Activated naive CD4-positive, alpha-beta T cell treated with anti-CD3 and anti-CD28 coated beads for 36 hours (primary cell): Measurements from ENCODE around the gene RANBP3L. TPM values are rescaled to one million over a fixed set of nuclear protein-coding genes. Genes with fewer than 3 reads are reported as not detected.
A peak's percentile ranks its signal among the peaks of the same experiment; 100 is the strongest.

ENCODE experiments used
- CTCF ChIA-PET: fragments of 350-600 bp; sonication (Branson Sonifier 250); formaldehyde crosslinking; loops from one replicate; lab custom pipeline; 2021; ENCODE audit warnings: antibody characterized with exemption; lab: Charles Lee
- DNase-seq: peaks from one replicate; pipeline ENCODE4 v3.0.0-alpha.2; 2020
- H3K27ac Mint-ChIP-seq: one replicate; pipeline ENCODE4 v1.8.0; 2021; ENCODE audit warnings: mild to moderate bottlenecking, mixed read lengths
- H3K27me3 Mint-ChIP-seq: one replicate; pipeline ENCODE4 v1.8.0; 2021; ENCODE audit warnings: low read depth, mixed read lengths
- H3K36me3 Mint-ChIP-seq: one replicate; pipeline ENCODE4 v1.8.0; 2021; ENCODE audit warnings: low read depth, mixed read lengths
- H3K4me1 Mint-ChIP-seq: one replicate; pipeline ENCODE4 v1.8.0; 2021; ENCODE audit warnings: low read depth, mixed read lengths
- H3K4me3 Mint-ChIP-seq: one replicate; pipeline ENCODE4 v1.8.0; 2021; ENCODE audit warnings: mild to moderate bottlenecking, moderate library complexity, mixed read lengths
- H3K9me3 Mint-ChIP-seq: one replicate; pipeline ENCODE4 v1.8.0; 2021; ENCODE audit warnings: mixed read lengths
- intact Hi-C: fragments of 100-400 bp; cut with micrococcal nuclease; formaldehyde crosslinking; loops from one replicate; pipeline ENCODE4 v1.15.1; 2023
- total RNA-seq, 2 experiments: library from RNA; stranded (reverse); gene quantifications; one replicate each; pipeline ENCODE4 v1.2.3, GENCODE V29; 2021

The RANBP3L gene
- total RNA-seq, 2 experiments from 2014 or later, result 0.10 TPM; not detected in 1

DNA sequence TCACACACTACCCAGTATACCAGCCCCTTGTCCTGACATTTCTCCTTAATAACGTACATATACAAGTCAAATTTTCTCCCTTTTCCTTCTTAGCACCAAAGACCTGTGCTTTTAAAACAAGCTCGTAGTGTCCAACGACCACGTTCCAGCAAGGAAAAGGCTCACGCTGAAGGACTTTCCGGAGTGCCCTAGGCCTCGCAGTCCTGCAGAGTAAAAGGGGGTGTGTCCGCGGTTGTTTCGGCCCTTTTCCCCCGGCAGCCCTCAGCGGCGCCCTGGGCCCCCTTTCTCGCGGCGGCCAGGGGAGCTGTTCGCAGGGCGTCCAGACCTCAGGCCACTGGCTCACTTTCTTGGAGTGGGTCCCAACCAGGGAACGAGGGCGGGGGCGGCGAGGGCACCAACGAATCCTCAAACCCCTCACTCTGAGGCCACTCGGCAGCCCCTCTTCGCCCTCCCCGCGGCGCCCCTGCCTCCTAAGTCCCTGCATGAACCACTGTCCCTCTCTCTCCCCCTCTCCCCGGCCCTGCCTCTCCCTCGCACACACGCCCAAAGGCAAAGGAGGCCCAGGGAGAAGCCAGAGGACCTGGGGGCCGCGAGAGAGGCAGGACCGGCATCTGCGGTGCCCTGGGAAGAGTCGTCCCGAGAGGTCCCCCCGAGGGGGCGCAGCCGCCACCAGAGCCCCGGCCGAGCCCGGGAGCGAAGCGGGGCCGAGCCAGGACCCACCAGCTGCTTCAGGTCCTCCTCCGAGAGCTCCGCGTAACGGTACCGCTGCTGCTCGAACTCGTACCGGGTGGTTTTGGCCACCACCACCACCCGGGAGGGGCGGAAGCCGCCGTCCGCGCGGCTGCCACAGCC, 60.7 kb downstream of the RANBP3L start:
- peak overlapping the region; percentile 39 for H3K27ac Mint-ChIP-seq
- H3K27me3 Mint-ChIP-seq, result no peaks in the 10 kb centered on the region
- peak overlapping the region; percentile 76 for H3K4me3 Mint-ChIP-seq
- DNase-seq, result peak; percentile 33
- intact Hi-C loops, result loop anchor here (5.0 to 10.0 kb wide), 10 partner anchors 339 to 1481 kb away; partner anchors contain the start of genes DNAJC21, IL7R, NUP155 and SPEF2
- no peaks in the 10 kb centered on the region for H3K36me3 Mint-ChIP-seq
- H3K4me1 Mint-ChIP-seq, result peaks cover 46% of the 10 kb centered on the region
- CTCF ChIA-PET, result interaction anchor here (0.5 to 2.2 kb wide), 13 partner anchors 10 to 450 kb away, joined by 3 to 8 read pairs (median 3); partner anchors contain the start of gene LMBRD2
- no peaks in the 10 kb centered on the region for H3K9me3 Mint-ChIP-seq

GRCh38 chr5:36239370-36240293, 62.1 kb downstream of the RANBP3L start:
- Mint-ChIP-seq H3K36me3 (no peaks in the 10 kb centered on the region), H3K27me3 (no peaks in the 10 kb centered on the region), H3K9me3 (no peaks in the 10 kb centered on the region), H3K4me1 (peaks cover 46% of the 10 kb centered on the region), H3K4me3 (peak overlapping the region; percentile 76), H3K27ac (peak overlapping the region; percentile 48)
- CTCF ChIA-PET, result interaction anchor here (2.0 kb wide), 1 partner anchor 12 kb away, joined by 6 read pairs; no protein-coding TSS in a partner anchor
- DNase-seq, result no peak
- intact Hi-C loops, result loop anchor here (5.0 to 10.0 kb wide), 10 partner anchors 337 to 1483 kb away; partner anchors contain the start of genes DNAJC21, IL7R, NUP155 and SPEF2

GRCh38 chr5:36238502-36239295, 63.0 kb downstream of the RANBP3L start:
- H3K27ac Mint-ChIP-seq, result no peak overlapping the region
- H3K4me3 Mint-ChIP-seq, result no peak overlapping the region
- H3K36me3 Mint-ChIP-seq, result no peaks in the 10 kb centered on the region

GRCh38 chr5:36237751-36238150, 64.0 kb downstream of the RANBP3L start:
- H3K9me3 Mint-ChIP-seq, result no peaks in the 10 kb centered on the region
- H3K4me3 Mint-ChIP-seq, result no peak overlapping the region
- no peak for DNase-seq
- CTCF ChIA-PET, result interaction anchor here (0.6 to 1.3 kb wide), 2 partner anchors 159 to 1041 kb away, joined by 3 to 9 read pairs; no protein-coding TSS in a partner anchor
- no peak overlapping the region for H3K27ac Mint-ChIP-seq
- H3K27me3 Mint-ChIP-seq, result no peaks in the 10 kb centered on the region
- no peaks in the 10 kb centered on the region for H3K36me3 Mint-ChIP-seq
- H3K4me1 Mint-ChIP-seq, result peaks cover 33% of the 10 kb centered on the region
- intact Hi-C loops, result no loop called here

More at GRCh38 chr5:36238502-36239295, 63.0 kb downstream of the RANBP3L start:
- H3K9me3 Mint-ChIP-seq, result no peaks in the 10 kb centered on the region
- no peak for DNase-seq
- CTCF ChIA-PET, result interaction anchor here (0.6 to 1.3 kb wide), 2 partner anchors 160 to 1041 kb away, joined by 3 to 9 read pairs; no protein-coding TSS in a partner anchor
- peaks cover 43% of the 10 kb centered on the region for H3K4me1 Mint-ChIP-seq
- intact Hi-C loops, result no loop called here
- no peaks in the 10 kb centered on the region for H3K27me3 Mint-ChIP-seq

DNA sequence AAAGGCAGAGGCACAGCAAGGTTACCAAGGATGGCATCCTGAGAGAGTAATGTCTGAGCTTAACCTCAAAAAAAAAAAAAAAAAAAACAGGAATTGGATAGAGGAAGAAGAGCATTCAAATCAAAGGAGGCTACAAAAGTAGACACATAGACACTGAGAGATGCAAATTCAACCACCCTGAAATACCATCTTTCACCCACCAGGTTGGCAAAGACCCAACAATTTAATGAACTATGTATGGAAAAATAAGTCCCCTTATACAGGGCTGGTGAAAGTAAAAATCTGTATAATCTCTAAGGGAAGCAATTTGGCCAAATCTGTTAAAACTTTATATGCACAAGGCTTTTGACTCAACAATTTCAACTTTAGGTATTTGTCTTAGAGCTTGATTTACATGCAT, 64.9 kb downstream of the RANBP3L start:
- Mint-ChIP-seq H3K4me1 (peaks cover 31% of the 10 kb centered on the region), H3K4me3 (no peak overlapping the region)
- CTCF ChIA-PET, result no interaction called here

DNA sequence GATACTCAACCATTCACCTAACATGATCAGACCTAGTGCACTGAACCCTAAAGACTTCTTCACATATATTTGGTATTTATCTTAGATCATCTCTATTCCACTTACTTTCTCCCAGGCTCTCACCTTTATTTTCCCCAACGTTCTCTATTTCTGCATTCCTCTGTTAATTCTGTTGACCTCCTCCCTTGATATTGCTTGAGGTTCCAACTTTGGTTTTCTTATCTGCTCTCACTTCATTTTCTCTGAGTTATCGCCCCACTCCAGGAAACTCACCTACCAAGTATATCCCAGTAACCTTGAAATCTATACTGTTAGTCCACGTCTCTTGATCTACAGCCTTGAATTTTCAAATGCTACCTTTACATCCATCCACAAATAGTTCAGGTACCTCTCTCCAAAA, 69.2 kb downstream of the RANBP3L start:
- Mint-ChIP-seq H3K4me1 (peaks cover 5% of the 10 kb centered on the region), H3K27ac (no peak overlapping the region)
- CTCF ChIA-PET, result no interaction called here

More for the DNA sequence above, 64.9 kb downstream of the RANBP3L start:
- H3K27me3 Mint-ChIP-seq, result no peaks in the 10 kb centered on the region
- DNase-seq, result no peak
- H3K27ac Mint-ChIP-seq, result no peak overlapping the region
- H3K36me3 Mint-ChIP-seq, result no peaks in the 10 kb centered on the region
- no peaks in the 10 kb centered on the region for H3K9me3 Mint-ChIP-seq
- intact Hi-C loops, result no loop called here

DNA sequence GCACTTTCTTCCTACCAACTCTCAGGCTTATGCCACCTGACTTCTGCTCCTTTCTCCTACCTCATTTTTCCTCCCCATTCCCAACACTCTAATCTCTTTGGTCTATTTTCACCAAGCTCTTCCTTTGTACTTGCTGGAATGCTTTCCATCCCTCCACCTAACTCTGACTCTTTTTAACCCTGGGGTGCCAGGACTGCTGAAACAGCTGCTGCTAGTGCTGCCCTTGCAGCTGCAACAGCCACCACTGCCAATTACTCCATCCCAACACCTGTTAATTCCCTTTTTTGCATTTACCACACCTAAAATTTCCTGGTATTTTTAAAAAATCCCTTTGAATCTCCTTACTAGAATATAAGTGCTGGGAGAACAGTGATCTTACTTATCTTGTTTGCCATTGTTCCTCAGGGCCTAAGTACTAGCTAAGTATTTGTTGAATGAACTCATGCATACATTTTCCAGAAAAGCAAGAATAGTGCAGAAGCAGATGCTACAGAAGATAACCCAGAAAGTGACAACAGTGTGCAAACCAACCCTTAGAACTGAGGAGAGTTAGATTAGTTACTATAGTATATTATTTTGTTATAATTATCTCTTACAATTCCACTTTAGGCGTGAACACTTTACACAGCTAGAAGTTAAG, 71.4 kb downstream of the RANBP3L start:
- CTCF ChIA-PET, result interaction anchor here (1.5 kb wide), 1 partner anchor 12 kb away, joined by 3 read pairs; no protein-coding TSS in a partner anchor
- DNase-seq, result no peak
- H3K27me3 Mint-ChIP-seq, result no peaks in the 10 kb centered on the region
- no peaks in the 10 kb centered on the region for H3K4me1 Mint-ChIP-seq
- no peak overlapping the region for H3K27ac Mint-ChIP-seq
- intact Hi-C loops, result no loop called here
- H3K4me3 Mint-ChIP-seq, result no peak overlapping the region
- H3K36me3 Mint-ChIP-seq, result peaks cover 4% of the 10 kb centered on the region
- H3K9me3 Mint-ChIP-seq, result no peaks in the 10 kb centered on the region

More for the DNA sequence above, 69.2 kb downstream of the RANBP3L start:
- intact Hi-C loops, result no loop called here
- DNase-seq, result no peak
- H3K4me3 Mint-ChIP-seq, result no peak overlapping the region
- H3K36me3 Mint-ChIP-seq, result peaks cover 2% of the 10 kb centered on the region
- no peaks in the 10 kb centered on the region for H3K27me3 Mint-ChIP-seq
- no peaks in the 10 kb centered on the region for H3K9me3 Mint-ChIP-seq

GRCh38 chr5:36228505-36228904, 73.2 kb downstream of the RANBP3L start:
- Mint-ChIP-seq H3K9me3 (no peaks in the 10 kb centered on the region), H3K4me3 (no peak overlapping the region), H3K27ac (no peak overlapping the region), H3K36me3 (peaks cover 5% of the 10 kb centered on the region), H3K27me3 (no peaks in the 10 kb centered on the region), H3K4me1 (no peaks in the 10 kb centered on the region)
- DNase-seq, result no peak
- CTCF ChIA-PET, result interaction anchor here (0.9 to 1.7 kb wide), 2 partner anchors 12 to 152 kb away, joined by 3 to 6 read pairs; partner anchors contain the start of gene NADK2
- intact Hi-C loops, result no loop called here

DNA sequence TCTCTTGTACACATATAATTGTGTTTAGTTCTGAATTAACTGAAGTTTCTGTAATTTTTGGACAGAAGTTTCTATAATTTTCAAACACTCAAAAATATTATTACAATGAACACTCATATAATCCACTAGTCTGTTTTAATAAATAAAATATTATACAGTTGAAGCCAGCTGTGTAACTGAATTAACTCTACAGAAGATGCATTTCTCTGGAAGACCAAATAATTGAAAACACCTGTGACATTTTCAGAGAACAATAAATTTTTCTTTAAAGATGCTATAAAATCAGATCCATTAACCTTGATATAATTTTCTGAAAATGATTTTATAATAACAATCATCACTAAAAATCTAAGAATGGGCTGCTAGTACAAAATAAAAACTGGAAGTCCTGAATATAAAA, 74.7 kb downstream of the RANBP3L start:
- peaks cover 5% of the 10 kb centered on the region for H3K36me3 Mint-ChIP-seq
- no peaks in the 10 kb centered on the region for H3K9me3 Mint-ChIP-seq
- DNase-seq, result no peak
- CTCF ChIA-PET, result interaction anchor here (1.7 kb wide), 1 partner anchor 14 kb away, joined by 6 read pairs; the partner anchor contains the start of gene NADK2
- no peaks in the 10 kb centered on the region for H3K4me1 Mint-ChIP-seq
- no peak overlapping the region for H3K4me3 Mint-ChIP-seq
- intact Hi-C loops, result no loop called here
- no peak overlapping the region for H3K27ac Mint-ChIP-seq
- no peaks in the 10 kb centered on the region for H3K27me3 Mint-ChIP-seq

- H3K27ac Mint-ChIP-seq, result no peak overlapping the region
- no peak for DNase-seq
- no peaks in the 10 kb centered on the region for H3K4me1 Mint-ChIP-seq
- CTCF ChIA-PET, result interaction anchor here (0.6 kb wide), 1 partner anchor 47 kb away, joined by 3 read pairs; no protein-coding TSS in a partner anchor
- H3K27me3 Mint-ChIP-seq, result no peaks in the 10 kb centered on the region
- no peaks in the 10 kb centered on the region for H3K9me3 Mint-ChIP-seq
- peaks cover 19% of the 10 kb centered on the region for H3K36me3 Mint-ChIP-seq
- no peak overlapping the region for H3K4me3 Mint-ChIP-seq
- intact Hi-C loops, result no loop called here
Measured at GRCh38 chr5:36222620-36223019, 79.1 kb downstream of the RANBP3L start.

GRCh38 chr5:36217988-36218387, 83.7 kb downstream of the RANBP3L start:
- H3K36me3 Mint-ChIP-seq, result peaks cover 17% of the 10 kb centered on the region
- no peak for DNase-seq
- intact Hi-C loops, result no loop called here
- CTCF ChIA-PET, result interaction anchor here (0.8 to 1.4 kb wide), 2 partner anchors 24 to 139 kb away, joined by 3 to 5 read pairs; partner anchors contain the start of gene NADK2
- no peaks in the 10 kb centered on the region for H3K9me3 Mint-ChIP-seq
- H3K4me1 Mint-ChIP-seq, result no peaks in the 10 kb centered on the region
- no peaks in the 10 kb centered on the region for H3K27me3 Mint-ChIP-seq
- no peak overlapping the region for H3K4me3 Mint-ChIP-seq
- no peak overlapping the region for H3K27ac Mint-ChIP-seq
